IMR-90 (cell line): Measurements from ENCODE around the gene IL19.

Source experiments
- BHLHE40 ChIP-seq: fragments of 150-350 bp; IDR thresholded peaks from 2 replicates; pipeline ENCODE4 v1.6.1; 2016; ENCODE audit warnings: mild to moderate bottlenecking, low read depth, low read length
- CEBPB ChIP-seq: IDR thresholded peaks from 2 replicates; pipeline ENCODE4 v1.6.1; 2012; ENCODE audit warnings: low read depth, low read length, improper control_type of control experiment
- FOS ChIP-seq: fragments of 150-350 bp; IDR thresholded peaks from 2 replicates; pipeline ENCODE4 v1.6.1; 2016; ENCODE audit warnings: low read depth, low read length
- MXI1 ChIP-seq: IDR thresholded peaks from 2 replicates; pipeline ENCODE4 v1.6.1; 2012; ENCODE audit warnings: low read depth, mild to moderate bottlenecking, low read length, moderate library complexity, borderline replicate concordance
- POLR2A ChIP-seq: IDR thresholded peaks from 2 replicates; pipeline ENCODE4 v1.6.1; 2012; ENCODE audit warnings: mild to moderate bottlenecking, low read depth, low read length
- RFX5 ChIP-seq: IDR thresholded peaks from 2 replicates; pipeline ENCODE4 v1.8.0; 2012; ENCODE audit warnings: low read depth, mild to moderate bottlenecking, low read length, moderate library complexity
- TF ChIP-seq, protein P1 (sequence below): fragments of 150-350 bp; IDR thresholded peaks from 2 replicates; pipeline ENCODE4 v1.6.1; 2017; ENCODE audit warnings: mild to moderate bottlenecking, antibody characterized with exemption, low read length, low read depth
- TF ChIP-seq, protein P2 (sequence below): conservative IDR thresholded peaks from 2 replicates; pipeline ENCODE4 v1.5.1; 2012; ENCODE audit warnings: mild to moderate bottlenecking, low read depth, low read length, improper control_type of control experiment

DNA sequence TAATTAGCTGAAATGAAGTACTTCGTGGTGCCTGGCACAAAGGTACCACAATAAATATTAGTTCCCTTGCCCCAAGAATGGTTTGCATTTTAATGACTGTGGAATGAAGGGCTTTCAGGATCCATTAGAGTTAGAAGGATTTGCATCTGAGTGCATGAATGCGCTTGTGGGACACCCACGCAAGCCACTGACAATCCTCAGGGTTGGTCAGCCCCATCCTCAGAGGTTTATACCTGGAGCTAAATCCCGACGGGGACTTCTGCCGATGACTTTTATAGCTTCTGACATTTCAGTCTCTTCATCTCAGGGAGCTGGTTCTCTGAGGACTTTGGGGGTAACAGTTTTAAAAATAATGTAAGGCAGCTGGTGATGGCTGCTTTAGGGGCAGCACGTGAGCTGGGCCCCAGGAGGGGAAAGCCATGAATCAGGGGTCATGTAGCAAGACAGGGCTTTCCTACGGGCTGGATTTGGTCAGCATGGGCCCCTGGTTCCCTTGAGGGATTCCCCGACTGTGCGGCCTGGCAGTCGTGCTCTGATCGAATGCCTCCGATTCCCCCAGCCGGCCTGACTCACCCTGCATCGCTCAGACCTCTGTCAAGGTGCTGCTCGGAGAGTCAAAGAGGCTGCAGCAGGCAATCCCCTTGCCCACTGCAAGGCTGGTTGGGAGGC, 22.5 kb downstream of the IL19 start:
- TF ChIP-seq, protein P1, sequence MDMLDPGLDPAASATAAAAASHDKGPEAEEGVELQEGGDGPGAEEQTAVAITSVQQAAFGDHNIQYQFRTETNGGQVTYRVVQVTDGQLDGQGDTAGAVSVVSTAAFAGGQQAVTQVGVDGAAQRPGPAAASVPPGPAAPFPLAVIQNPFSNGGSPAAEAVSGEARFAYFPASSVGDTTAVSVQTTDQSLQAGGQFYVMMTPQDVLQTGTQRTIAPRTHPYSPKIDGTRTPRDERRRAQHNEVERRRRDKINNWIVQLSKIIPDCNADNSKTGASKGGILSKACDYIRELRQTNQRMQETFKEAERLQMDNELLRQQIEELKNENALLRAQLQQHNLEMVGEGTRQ = no peak
- TF ChIP-seq, protein P2, sequence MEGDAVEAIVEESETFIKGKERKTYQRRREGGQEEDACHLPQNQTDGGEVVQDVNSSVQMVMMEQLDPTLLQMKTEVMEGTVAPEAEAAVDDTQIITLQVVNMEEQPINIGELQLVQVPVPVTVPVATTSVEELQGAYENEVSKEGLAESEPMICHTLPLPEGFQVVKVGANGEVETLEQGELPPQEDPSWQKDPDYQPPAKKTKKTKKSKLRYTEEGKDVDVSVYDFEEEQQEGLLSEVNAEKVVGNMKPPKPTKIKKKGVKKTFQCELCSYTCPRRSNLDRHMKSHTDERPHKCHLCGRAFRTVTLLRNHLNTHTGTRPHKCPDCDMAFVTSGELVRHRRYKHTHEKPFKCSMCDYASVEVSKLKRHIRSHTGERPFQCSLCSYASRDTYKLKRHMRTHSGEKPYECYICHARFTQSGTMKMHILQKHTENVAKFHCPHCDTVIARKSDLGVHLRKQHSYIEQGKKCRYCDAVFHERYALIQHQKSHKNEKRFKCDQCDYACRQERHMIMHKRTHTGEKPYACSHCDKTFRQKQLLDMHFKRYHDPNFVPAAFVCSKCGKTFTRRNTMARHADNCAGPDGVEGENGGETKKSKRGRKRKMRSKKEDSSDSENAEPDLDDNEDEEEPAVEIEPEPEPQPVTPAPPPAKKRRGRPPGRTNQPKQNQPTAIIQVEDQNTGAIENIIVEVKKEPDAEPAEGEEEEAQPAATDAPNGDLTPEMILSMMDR = no peak
- no peak for TF ChIP-seq POLR2A
- no peak for TF ChIP-seq MXI1
- no peak for TF ChIP-seq BHLHE40
- no peak for TF ChIP-seq FOS
- TF ChIP-seq RFX5 = no peak
- no peak for TF ChIP-seq CEBPB
